Measurements from ENCODE around the gene PKN2.
"Not testable (repeated sequence)": the region's sequence is repeated elsewhere in the genome, so short reads cannot be mapped to it uniquely, and the experiment has no call there.

The PKN2 gene

DNA sequence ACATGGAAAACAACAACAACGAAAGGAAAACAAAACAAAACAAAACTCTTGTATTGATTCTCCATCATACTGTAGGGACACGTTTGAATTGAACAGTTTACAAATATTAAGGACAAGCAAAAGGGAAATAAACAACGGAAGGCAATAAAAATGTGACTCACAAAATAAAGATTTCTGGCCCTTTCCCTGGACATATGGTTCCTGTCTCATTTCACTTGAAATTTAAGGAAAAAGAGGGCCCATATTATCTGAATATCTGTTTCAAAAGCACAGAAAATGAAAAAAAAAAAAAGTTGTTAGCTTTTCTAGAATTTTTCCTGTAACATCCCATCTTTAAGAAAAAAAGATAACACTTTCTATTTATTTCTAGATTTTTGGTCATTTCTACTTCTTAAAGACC, 3.6 kb upstream of the PKN2 start:
- no peak for DNase-seq

DNA sequence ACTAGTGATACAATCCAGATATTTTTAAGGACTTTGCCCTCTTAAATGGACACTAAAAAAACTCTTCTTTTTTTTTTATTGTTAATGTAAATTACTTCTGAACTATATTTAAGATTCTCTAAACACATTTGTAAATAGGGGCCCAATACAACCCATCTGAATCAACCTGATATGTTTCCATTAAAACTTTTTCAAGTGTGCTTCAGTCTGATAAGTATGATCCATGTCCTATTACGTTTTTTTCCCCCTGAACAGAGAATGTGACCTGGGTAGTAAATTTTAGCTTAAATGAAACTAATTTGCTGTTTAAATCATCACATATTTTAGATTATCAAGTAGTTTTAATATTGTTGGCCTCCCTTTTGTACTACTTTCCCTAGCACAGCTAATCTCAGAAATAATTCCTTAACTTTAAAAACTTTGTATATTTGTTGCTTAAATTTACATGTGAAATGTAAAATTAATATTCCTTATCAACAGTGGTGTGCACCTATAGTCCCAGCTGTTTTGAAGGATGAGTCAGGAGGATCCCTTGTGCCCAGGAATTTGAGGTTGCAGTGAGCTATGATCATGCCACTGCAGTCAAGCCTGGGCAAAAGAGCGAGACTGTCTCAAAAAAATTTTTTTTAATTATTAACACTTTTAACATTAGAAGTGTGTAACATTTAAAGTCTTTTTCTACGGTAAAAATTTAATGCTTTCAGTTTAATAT, 3.0 kb upstream of the PKN2 start:
- no peak for DNase-seq

DNA sequence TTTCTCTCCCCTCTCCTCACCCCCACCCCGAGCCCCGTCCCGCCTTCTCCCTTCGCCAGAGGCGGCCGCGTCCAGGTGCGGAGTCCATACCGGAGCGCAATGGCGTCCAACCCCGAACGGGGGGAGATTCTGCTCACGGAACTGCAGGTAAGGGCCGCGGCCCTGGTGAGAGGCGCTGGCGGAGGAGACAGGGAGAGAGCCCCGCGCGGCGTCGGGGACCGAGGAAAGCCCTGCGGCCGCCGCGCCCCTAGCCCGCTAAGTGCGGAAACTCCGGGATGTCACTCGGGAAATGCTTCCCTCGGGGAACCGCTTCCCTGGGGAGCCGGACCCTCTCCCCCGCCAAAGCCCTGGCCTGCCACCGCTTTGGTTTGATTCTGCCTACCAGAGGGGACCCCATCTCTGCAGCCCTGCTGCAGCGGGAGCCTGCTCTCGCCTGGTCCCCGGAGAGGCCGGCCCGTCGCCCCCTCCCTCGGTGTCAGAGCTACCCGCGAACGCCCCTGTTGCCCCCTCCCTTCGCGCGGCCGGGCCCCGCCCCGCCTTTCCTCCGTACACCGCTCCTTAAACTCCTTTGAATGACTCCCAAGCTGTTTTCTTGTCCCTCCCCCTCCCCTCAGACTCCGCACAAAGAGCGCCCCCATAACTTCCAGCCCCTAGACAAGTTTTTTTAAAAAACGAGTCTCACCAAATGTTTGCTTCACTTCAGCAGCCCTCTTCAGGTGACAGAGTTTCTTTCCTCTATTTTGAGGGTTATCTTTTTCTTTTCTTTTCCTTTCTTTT, 597 bp downstream of the PKN2 start:
- peak; percentile 50 to 75 (median 55) for DNase-seq

DNA sequence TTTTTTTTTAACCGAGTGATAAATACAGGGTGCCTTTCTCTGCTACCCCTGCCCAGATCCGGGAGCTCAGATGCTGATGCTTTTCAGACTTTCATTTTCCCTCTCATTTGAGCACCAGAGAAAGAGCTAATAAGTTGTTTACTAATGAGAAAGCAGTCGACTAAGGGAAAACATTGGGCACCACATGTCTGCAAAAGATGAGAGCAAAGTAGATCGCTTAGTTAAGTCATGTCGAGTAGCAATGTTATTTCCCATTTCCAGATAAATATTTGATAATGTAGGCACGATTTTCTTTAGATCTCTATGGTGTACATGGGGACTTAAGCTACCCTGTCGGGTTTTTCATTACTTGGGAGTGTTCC, 1.2 kb downstream of the PKN2 start:
- DNase-seq: peak; percentile 19 to 31 (median 29)

DNA sequence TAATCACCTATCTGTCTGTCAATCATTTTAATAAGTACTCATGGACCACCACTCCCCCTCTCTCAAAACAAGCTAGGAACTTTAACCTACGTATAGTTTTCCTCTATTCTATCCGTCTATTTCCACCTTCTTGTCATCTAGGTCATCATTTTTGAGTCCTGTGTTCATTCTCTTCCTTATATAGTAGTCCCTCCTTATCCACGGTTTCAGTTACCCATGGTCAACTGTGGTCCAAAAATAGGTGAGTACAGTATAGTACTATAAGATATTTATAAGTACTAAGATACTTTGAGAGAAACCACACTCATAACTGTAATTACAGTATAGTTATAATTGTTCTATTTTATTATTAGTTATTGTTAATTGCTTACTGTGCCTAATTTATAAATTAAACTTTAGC, 7.5 kb downstream of the PKN2 start:
- DNase-seq: no peak

DNA sequence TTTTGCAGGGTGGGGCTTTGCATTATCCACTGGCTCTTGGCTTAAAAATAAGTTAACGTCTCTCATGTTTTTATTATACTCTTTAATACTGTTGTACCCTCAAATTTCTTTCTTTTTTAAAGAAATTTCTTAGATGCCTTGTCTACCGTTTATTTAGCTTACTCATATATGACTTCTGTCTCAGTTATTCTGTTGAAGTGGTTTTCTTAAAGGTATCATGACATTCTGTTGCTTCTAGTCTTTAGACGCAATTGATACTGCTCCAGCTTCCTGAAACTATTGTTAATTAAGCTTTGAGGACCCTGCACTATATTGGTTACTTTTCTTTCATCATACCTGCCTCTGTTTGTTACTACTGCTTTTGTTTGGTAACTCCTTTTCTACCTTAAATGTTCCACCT, 11.7 kb downstream of the PKN2 start:
- DNase-seq: no peak

DNA sequence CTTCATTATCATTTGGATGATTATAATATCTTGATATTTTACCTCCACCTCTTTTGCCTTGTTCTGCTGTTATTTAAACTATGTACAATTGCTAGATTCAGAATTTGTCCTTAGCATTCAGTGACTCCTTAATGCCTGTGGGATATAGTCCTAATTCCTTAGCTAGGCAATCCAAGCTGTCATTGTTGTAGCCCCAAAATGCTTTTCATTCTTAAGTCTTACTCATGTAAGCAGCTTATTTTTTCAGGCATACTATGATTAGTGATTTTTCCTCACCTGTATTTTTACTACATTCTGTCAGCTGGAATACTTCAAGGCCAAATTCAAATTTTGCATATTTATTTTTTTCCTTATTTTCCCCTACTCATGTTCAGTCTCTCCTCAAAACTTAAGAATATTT, 13.4 kb downstream of the PKN2 start:
- no peak for DNase-seq

DNA sequence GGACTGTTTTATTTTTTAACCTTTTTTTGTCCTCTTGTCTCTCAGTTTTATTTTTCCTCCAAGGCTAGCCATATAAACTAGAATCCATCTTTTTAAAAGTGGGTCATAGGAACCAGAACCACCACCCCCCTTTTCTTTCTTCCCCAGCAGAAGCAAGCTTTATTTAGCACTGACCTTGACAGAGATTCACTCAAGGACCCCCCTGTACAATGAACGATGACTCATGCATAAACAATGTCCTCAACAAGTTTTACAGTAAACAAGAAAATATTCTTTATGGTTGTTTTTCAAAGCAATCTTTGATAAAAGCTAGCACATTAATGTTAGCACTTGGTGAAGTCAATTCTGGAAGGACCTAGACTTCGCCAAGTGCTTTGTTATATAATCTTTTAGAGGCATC, 14.1 kb downstream of the PKN2 start:
- no peak for DNase-seq

DNA sequence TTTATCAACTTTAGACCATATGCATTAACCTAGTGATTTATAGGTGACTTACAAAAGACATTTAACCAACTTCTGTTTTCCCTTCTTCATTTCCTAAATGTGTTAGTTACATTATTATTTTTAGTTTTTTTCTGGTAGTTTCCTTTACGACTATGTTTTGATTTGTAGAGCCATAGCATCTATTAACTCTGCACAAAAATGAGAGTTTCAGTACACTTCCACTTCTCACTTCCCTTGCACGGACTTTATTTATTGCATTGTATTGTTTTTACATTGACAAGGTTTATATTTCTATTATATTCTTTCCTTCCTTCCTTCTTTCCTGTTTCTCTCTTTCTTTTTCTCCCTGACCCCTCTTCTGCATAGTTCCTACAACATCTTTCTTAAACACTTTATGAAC, 14.7 kb downstream of the PKN2 start:
- DNase-seq: no peak

DNA sequence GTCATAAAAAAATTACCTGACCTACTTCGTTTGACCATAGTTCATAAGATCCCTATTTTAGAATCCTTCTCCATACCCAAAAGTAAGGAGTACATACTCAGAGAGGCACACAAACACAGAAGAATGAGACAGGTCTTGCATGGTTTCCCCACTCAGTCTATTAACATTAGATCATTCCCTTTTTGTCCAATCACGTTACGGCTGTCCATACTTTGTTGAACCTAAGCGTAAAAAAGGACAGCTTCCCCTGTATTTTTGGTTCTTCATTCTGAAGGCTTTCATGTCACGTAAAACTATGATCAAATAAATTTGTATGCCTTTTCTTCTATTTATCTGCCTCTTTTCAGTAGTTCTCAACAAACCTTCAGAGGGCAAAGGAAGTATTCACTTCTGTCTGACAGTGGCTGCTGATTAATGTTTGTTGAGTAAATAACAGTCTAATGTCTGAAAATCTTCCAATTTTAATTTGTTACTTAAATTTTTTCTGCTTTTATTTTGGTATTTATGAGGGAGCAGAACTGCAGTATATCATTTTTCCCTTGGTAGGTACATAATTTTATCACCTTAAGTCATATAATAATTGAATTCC, 16.4 kb downstream of the PKN2 start:
- DNase-seq: peak; percentile 30 to 56 (median 55)

DNA sequence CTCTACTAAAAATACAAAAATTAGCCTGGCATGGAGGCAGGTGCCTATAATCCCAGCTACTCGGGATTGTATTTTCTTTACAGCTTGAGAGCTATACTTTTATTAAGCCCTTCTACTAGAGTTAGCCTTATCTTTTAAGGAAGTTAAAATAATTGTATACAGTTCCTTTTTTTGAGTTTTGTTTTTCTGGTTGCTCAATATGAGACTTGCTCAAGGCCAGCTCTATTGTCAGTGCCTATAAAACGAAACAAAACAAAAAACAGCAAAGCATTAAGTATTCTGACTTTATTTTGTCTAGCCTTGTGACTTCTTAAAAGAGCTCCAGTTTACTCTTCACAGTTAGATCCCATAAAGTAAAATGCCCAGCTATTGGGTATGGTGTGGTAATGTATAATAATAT, 17.2 kb downstream of the PKN2 start:
- DNase-seq: peak; percentile 68 to 96 (median 92)

DNA sequence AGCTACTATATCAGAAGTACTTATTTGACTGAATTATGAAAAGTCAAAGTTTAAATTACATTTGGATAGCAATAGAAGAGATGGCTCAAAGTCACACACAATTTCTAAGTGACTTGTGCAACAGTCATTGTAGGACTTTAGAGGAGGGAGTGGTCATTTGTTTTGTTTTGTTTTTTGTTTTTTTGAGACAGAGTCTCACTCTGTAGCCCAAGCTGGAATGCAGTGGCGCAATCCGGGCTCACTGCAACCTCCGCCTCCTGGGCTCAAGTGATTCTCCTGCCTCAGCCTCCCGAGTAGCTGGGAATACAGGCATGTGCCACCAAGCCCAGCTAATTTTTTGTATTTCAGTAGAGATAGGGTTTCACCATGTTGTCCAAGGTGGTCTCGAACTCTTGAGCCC, 17.7 kb downstream of the PKN2 start:
- peak; percentile 62 to 77 (median 65) for DNase-seq

DNA sequence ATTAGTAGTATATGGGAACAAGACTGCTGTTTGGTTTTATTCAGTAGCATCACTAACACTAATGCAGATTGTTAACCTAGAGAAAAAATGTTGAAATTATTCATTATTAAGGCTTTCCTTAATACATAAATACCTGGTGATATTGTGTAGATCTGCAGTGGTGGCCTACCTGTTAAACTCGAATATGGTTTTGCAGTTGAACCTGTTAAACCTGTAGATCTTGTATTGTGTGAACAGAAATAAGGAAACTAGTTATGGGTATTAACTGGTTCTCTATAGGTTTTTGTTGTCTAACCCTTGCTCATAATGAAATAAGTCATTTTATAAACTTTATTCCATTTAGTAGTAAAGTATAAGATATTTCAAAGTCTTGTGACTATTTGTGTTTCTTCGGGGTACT, 23.9 kb downstream of the PKN2 start:
- no peak for DNase-seq

DNA sequence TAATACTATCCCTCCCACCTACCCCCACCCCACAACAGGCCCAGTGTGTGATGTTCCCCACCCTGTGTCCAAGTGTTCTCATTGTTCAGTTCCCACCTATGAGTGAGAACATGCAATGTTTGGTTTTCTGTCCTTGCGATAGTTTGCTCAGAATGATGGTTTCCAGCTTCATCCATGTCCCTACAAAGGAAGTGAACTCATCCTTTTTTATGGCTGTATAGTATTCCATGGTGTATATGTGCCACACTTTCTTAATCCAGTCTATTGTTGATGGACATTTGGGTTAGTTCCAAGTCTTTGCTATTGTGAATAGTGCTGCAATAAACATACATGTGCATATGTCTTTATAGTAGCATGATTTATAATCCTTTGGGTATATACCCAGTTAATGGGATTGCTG, 28.8 kb downstream of the PKN2 start:
- DNase-seq: not testable (repeated sequence)

DNA sequence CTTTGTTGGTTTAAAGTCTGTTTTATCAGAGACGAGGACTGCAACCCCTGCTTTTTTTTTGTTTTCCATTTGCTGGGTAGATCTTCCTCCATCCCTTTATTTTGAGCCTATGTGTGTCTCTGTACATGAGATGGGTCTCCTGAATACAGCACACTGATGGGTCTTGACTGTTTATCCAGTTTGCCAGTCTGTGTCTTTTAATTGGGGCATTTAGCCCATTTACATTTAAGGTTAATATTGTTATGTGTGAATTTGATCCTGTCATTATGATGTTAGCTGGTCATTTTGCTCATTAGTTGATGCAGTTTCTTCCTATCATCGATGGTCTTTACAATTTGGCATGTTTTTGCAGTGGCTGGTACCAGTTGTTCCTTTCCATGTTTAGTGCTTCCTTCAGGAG, 32.5 kb downstream of the PKN2 start:
- not testable (repeated sequence) for DNase-seq

DNA sequence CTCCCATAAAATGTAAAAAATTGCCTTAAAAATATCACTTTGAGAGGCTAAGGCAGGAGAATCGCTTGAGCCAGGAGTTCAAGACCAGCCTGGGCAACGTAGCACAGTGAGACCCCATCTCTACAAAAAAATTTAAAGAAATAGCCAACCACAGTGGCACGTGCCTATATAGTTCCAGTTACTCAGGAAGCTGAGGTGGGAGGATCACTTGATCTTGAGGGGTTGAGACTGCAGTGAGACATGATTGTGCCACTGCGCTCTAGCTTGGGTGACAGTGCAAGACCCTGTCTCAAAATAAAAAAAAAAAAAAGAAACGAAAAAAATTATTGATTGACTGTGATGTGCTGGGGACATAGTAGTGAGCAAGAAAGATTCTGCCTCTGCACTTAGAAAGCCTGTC, 38.4 kb downstream of the PKN2 start:
- no peak for DNase-seq

DNA sequence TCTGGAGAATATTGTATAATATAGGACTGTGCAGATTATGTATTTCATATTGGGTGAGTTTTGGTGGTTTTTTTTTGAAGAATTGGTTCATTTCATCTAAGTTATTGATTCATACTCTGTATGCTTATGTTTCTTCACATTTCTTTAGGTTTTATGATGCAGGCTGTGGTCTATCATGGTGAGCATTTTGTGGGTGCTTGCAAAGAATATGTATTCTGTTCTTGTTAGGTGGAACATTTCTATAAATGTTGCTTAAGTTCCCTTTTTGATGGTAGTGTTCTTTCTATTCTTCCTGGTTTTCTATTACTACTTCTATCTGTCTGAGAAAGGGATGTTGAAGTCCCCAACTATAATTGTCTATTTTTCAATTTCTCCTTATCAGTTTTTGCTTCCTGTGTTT, 42.6 kb downstream of the PKN2 start:
- DNase-seq: peak; percentile 4 to 20 (median 19)

DNA sequence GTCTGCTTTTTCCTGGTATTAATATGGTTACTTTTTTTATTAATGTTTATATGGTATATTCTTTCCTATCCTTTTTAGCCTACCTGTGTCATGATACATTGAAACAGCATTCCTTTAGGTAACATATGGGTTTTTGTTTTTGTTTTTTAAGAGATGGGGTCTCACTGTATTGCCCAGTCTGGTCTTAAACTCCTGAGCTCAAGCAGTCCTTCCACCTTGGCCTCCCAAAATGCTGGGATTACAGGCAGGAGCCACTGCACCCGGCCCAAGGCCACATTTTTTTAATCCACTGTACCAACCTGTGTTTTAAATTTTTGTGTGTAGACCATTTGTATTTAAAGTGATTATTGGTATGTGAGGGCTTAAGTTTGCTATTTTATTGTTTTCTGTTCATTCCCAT, 43.1 kb downstream of the PKN2 start:
- DNase-seq: no peak

DNA sequence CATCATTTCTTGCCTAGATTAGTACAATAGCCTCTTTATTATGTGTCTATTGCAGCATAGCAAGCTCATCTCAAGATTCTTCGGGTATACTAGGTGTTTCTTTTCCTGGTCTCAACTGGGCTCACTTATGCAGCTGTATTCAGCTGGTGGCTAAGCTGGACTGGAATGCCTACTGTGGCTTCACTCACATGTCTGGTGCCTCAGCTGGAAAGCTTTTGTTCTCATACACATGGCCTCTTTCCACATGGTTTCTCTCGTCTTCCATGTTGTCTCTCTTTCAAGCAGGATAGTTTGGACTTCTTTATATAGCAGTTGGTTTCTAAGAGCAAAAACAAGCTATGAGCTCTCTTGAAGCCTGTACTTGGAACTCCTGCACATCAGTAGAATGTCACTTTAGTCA, 45.2 kb downstream of the PKN2 start:
- no peak for DNase-seq

DNA sequence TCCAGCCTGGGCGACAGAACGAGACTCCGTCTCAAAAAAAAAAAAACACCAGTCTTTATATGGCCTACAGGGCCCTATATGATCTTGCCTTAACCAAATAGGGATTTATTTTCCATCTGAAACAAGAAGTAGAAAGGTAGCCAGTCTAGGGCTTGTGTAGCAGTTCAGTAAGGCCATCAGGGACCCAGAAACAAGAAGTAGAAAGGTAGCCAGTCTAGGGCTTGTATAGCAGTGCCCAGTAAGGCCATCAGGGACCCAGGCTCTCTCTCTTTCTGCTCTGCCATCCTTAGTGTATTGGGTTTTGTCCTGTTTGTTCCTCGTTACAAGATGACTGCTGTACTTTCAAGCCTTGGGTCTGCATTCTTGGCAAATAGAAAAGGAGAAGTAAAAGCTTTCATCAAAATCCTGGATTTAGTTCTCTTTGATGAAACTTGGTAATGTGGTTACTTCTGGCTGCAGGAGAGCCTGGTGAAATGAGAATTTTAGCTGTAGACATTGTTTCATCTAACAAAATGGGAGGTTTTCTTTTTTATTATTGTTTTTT, 46.1 kb downstream of the PKN2 start:
- DNase-seq: peak; percentile 8 to 30 (median 23)

DNA sequence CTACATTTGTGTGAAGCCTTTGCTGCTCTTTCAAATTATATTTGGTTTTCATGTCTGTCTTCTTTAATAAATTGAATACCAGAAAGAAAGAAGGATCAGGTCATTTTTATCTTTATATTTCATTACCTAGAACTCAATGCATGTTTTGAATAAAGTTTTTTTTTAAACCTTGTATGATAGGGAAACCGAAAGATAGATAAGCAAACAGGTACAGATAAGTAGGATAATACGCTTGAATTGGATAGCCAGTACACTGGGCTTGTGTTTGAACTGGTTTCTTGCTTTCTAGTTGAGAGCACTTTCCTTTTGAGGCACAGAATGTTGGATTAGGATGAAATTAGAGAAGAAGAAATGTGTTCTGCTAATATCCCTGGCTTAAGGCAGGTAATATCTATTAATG, 46.9 kb downstream of the PKN2 start:
- no peak for DNase-seq

DNA sequence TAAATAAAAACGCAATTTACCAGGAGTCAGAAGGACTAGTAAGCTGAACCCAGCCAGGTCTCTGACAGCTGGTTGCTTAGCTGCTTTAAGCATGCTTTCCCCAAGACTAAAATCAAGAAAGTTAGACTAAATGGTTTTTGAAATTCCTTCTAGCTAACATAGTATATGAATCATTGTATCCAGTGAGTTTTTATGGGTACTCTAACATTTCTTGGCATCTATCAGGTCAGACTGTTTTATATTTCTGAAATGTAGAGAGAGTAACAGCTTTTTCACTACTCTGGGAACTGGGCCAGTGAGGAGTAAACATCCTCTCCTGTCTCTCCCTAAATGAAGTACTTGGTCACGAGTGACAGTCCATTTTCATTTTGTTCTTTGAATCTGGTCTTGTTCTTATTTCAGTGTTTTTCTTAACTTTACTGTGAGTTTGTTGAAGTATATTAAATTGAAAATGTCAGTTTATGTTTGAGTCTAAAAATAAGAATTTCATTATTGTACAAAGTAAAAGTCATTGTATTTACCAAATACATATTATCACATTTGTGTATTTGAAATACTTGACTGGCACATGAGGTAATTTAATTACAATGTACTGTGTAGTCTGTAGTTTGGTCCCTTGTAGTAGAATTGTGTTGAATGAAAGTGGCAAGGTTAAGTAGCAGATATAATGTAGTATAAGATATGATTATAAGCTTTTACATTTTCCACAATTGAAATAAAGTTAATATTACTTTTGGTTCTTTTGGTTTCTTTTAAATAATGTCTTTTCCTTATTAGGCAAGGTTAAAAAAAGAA, 47.6 kb downstream of the PKN2 start:
- no peak for DNase-seq

DNA sequence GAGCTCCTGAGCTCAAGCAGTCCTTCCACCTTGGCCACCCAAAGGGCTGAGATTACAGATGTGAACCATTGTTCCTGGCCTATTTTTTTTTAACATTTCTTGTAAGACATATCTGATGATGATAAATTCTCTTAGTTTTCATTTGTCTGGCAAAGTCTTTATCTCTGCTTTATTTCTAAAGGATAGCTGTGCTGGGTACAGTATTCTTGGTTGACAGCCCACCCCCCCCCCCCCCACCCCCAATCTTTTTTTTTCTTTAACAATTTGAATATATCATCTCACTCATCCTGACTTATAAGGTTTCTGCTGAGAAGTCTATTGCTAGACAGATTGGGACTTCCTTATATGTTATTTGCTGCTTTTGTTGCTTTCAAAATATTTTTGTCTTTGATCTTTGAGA, 51.3 kb downstream of the PKN2 start:
- DNase-seq: no peak

Data from suppressor macrophage treated with lipopolysaccharide for 1 hour (primary cell).